Neural cell (in vitro differentiated cells): ENCODE measurements around the gene CPSF7. TPM values are rescaled to one million over a fixed set of nuclear protein-coding genes. Genes with fewer than 3 reads are reported as not detected.

ENCODE experiments used
- H2AFZ ChIP-seq: fragments of 200-600, 300-800 bp; sonication (generic), shearing (Covaris generic); 2 replicates; pipeline ENCODE4 v1.6.0; 2014; ENCODE audit warnings: low read depth, mild to moderate bottlenecking, antibody characterized with exemption, low read length, moderate library complexity
- H3F3A ChIP-seq: fragments of 200-600 bp; shearing (Covaris generic); 2 replicates; pipeline ENCODE4 v1.6.1; 2016; ENCODE audit warnings: mild to moderate bottlenecking, moderate library complexity, mixed read lengths, antibody characterized with exemption, low read length; ENCODE audit not compliant: insufficient read depth, poor library complexity, severe bottlenecking
- H3K27ac ChIP-seq: fragments of 200-600, 300-800 bp; sonication (generic), shearing (Covaris generic); 2 replicates; pipeline ENCODE4 v1.5.1; 2014; ENCODE audit warnings: mild to moderate bottlenecking, low read length, moderate library complexity
- H3K27me3 ChIP-seq: fragments of 300-800, 200-600 bp; sonication (generic), shearing (Covaris generic); 2 replicates; pipeline ENCODE4 v1.6.0; 2014; ENCODE audit warnings: mild to moderate bottlenecking, low read depth, low read length, moderate library complexity; ENCODE audit not compliant: insufficient read depth
- H3K36me3 ChIP-seq: fragments of 300-800, 200-600 bp; sonication (generic), shearing (Covaris generic); 2 replicates; pipeline ENCODE4 v1.5.1; 2014; ENCODE audit warnings: mild to moderate bottlenecking, antibody characterized with exemption, low read length, moderate library complexity; ENCODE audit not compliant: insufficient read depth
- H3K4me2 ChIP-seq: fragments of 300-800, 200-600 bp; sonication (generic), shearing (Covaris generic); 2 replicates; pipeline ENCODE4 v1.6.0; 2014; ENCODE audit warnings: mild to moderate bottlenecking, low read length
- H3K4me3 ChIP-seq: fragments of 300-800, 200-600 bp; sonication (generic), shearing (Covaris generic); 2 replicates; pipeline ENCODE4 v1.5.1; 2014; ENCODE audit warnings: mild to moderate bottlenecking, low read length, moderate library complexity
- H3K79me2 ChIP-seq: fragments of 200-600 bp; shearing (Covaris generic); replicated peaks from 2 replicates; pipeline ENCODE4 v1.6.0; 2014; ENCODE audit warnings: mild to moderate bottlenecking, low read length, moderate library complexity; ENCODE audit not compliant: insufficient read depth
- H3K9ac ChIP-seq: fragments of 300-800, 200-600 bp; sonication (generic), shearing (Covaris generic); 2 replicates; pipeline ENCODE4 v1.6.1; 2016; ENCODE audit warnings: mild to moderate bottlenecking, low read length, mixed read lengths
- H3K9me2 ChIP-seq: fragments of 200-600 bp; shearing (Covaris generic); 2 replicates; pipeline ENCODE4 v1.6.1; 2016; ENCODE audit warnings: mild to moderate bottlenecking, low read length, mixed read lengths; ENCODE audit not compliant: insufficient read depth
- H3K9me3 ChIP-seq: fragments of 200-600, 300-800 bp; sonication (generic), shearing (Covaris generic); 2 replicates; pipeline ENCODE4 v1.6.1; 2016; ENCODE audit warnings: mild to moderate bottlenecking, mixed run types, low read length, moderate library complexity, mixed read lengths
- H4K20me1 ChIP-seq: fragments of 200-600 bp; shearing (Covaris generic); 2 replicates; pipeline ENCODE4 v1.6.1; 2016; ENCODE audit warnings: mild to moderate bottlenecking, mixed run types; ENCODE audit not compliant: insufficient read depth
- CTCF ChIP-seq: fragments of 450-650 bp; IDR thresholded peaks from 2 replicates; pipeline ENCODE4 v1.5.1; 2014; ENCODE audit warnings: antibody characterized with exemption, mild to moderate bottlenecking, moderate library complexity; ENCODE audit not compliant: poor library complexity, severe bottlenecking
- EP300 ChIP-seq: fragments of 450-650 bp; conservative IDR thresholded peaks from 2 replicates; pipeline ENCODE4 v1.6.1; 2014; ENCODE audit warnings: antibody characterized with exemption, mild to moderate bottlenecking, moderate library complexity; ENCODE audit not compliant: poor library complexity, severe bottlenecking
- EZH2 ChIP-seq: fragments of 200-600, 300-800 bp; shearing (Covaris generic), sonication (generic); IDR thresholded peaks from 2 replicates; pipeline ENCODE4 v1.6.1; 2014; ENCODE audit warnings: antibody characterized with exemption, low read length, borderline replicate concordance, mild to moderate bottlenecking; ENCODE audit not compliant: insufficient read depth, poor library complexity, severe bottlenecking
- MXI1 ChIP-seq: fragments of 450-650 bp; conservative IDR thresholded peaks from 2 replicates; pipeline ENCODE4 v1.6.1; 2014; ENCODE audit warnings: antibody characterized with exemption, mild to moderate bottlenecking; ENCODE audit not compliant: poor library complexity, severe bottlenecking
- POLR2AphosphoS5 ChIP-seq: IDR thresholded peaks from 2 replicates; pipeline ENCODE4 v1.6.1; 2012
- RAD21 ChIP-seq: fragments of 450-650 bp; conservative IDR thresholded peaks from 2 replicates; pipeline ENCODE4 v1.6.1; 2014; ENCODE audit warnings: antibody characterized with exemption, mild to moderate bottlenecking, moderate library complexity
- REST ChIP-seq: IDR thresholded peaks from 2 replicates; pipeline ENCODE4 v1.6.1; 2012; ENCODE audit warnings: borderline replicate concordance
- SMC3 ChIP-seq: fragments of 450-650 bp; conservative IDR thresholded peaks from 2 replicates; pipeline ENCODE4 v1.6.1; 2014; ENCODE audit warnings: antibody characterized with exemption, mild to moderate bottlenecking, moderate library complexity; ENCODE audit not compliant: poor library complexity
- TAF1 ChIP-seq: IDR thresholded peaks from 2 replicates; pipeline ENCODE4 v1.6.1; 2012; ENCODE audit warnings: low read depth
- polyA plus RNA-seq: library from polyadenylated mRNA; depleted of rRNA; stranded (reverse); fragments of >200 nt; gene quantifications from 2 replicates; pipeline ENCODE4 v1.2.3, GENCODE V29; 2014

CPSF7 gene
- polyA plus RNA-seq, 1 donor from 2014 or later = 80.2 TPM

- Histone ChIP-seq H3K9ac (no peak overlapping the region), H4K20me1 (no peaks in the 10 kb centered on the region), H3K4me3 (no peak overlapping the region), H3K79me2 (peaks cover 8% of the 10 kb centered on the region), H3F3A (no peaks in the 10 kb centered on the region), H3K27me3 (no peaks in the 10 kb centered on the region), H3K9me3 (no peaks in the 10 kb centered on the region), H3K27ac (no peak overlapping the region), H2AFZ (no peak overlapping the region), H3K9me2 (no peaks in the 10 kb centered on the region), H3K4me2 (no peak overlapping the region), H3K36me3 (peaks cover 14% of the 10 kb centered on the region)
- TF ChIP-seq SMC3 = no peak
- TF ChIP-seq MXI1 = no peak
- TF ChIP-seq REST = no peak
- no peak for TF ChIP-seq TAF1
- TF ChIP-seq RAD21 = no peak
- TF ChIP-seq EP300 = no peak
- TF ChIP-seq EZH2 = no peak
- TF ChIP-seq CTCF = no peak
- no peak for TF ChIP-seq POLR2AphosphoS5
Observed at GRCh38 chr11:61415381-61415780, 14.4 kb downstream of the CPSF7 start.

- Histone ChIP-seq H3K36me3 (peaks cover 14% of the 10 kb centered on the region), H3K4me2 (no peak overlapping the region), H3K9ac (no peak overlapping the region), H3K79me2 (peaks cover 8% of the 10 kb centered on the region), H3K9me2 (no peaks in the 10 kb centered on the region), H3F3A (no peaks in the 10 kb centered on the region), H3K4me3 (no peak overlapping the region), H4K20me1 (no peaks in the 10 kb centered on the region), H3K27ac (no peak overlapping the region), H2AFZ (no peak overlapping the region), H3K9me3 (no peaks in the 10 kb centered on the region), H3K27me3 (no peaks in the 10 kb centered on the region)
- no peak for TF ChIP-seq EP300
- no peak for TF ChIP-seq EZH2
- TF ChIP-seq CTCF = no peak
- TF ChIP-seq POLR2AphosphoS5 = no peak
- no peak for TF ChIP-seq REST
- TF ChIP-seq SMC3 = no peak
- TF ChIP-seq TAF1 = no peak
Observed at GRCh38 chr11:61414547-61414946, 15.2 kb downstream of the CPSF7 start.
